ENCODE results near the gene ANXA3.
"Not testable (repeated sequence)": the region's sequence is repeated elsewhere in the genome, so short reads cannot be mapped to it uniquely, and the experiment has no call there.

The ANXA3 gene

GRCh38 chr4:78527555-78527954 lies 24.0 kb upstream of the ANXA3 start:
- H3K4me3 ChIP-seq (ENCODE audit: low read length), result no peak overlapping the region
- TF ChIP-seq ZNF274 (IDR thresholded peaks at IDR 0.05; ENCODE audit: low read depth, low read length), result no peak

- no peak for TF ChIP-seq ZNF274 (IDR thresholded peaks at IDR 0.05; ENCODE audit: low read depth, low read length)
- no peak overlapping the region for H3K4me3 ChIP-seq (ENCODE audit: low read length)
Observed at GRCh38 chr4:78528327-78528726, 23.2 kb upstream of the ANXA3 start.

- no peak for TF ChIP-seq ZNF274 (IDR thresholded peaks at IDR 0.05; ENCODE audit: low read depth, low read length)
- no peak overlapping the region for H3K4me3 ChIP-seq (ENCODE audit: low read length)
Observed at GRCh38 chr4:78529569-78530209, 21.9 kb upstream of the ANXA3 start.

GRCh38 chr4:78532046-78532445 lies 19.5 kb upstream of the ANXA3 start:
- H3K4me3 ChIP-seq (ENCODE audit: low read length), result no peak overlapping the region
- TF ChIP-seq ZNF274 (IDR thresholded peaks at IDR 0.05; ENCODE audit: low read depth, low read length), result no peak

GRCh38 chr4:78533854-78534253 lies 17.7 kb upstream of the ANXA3 start:
- TF ChIP-seq ZNF274 (IDR thresholded peaks at IDR 0.05; ENCODE audit: low read depth, low read length), result no peak
- H3K4me3 ChIP-seq (ENCODE audit: low read length), result no peak overlapping the region

- no peak for TF ChIP-seq ZNF274 (IDR thresholded peaks at IDR 0.05; ENCODE audit: low read depth, low read length)
Observed at GRCh38 chr4:78534286-78534955, 17.1 kb upstream of the ANXA3 start.

GRCh38 chr4:78542373-78542772 lies 9.2 kb upstream of the ANXA3 start:
- H3K4me3 ChIP-seq (ENCODE audit: low read length), result no peak overlapping the region
- no peak for TF ChIP-seq ZNF274 (IDR thresholded peaks at IDR 0.05; ENCODE audit: low read depth, low read length)

More at GRCh38 chr4:78534286-78534955, 17.1 kb upstream of the ANXA3 start:
- no peak overlapping the region for H3K4me3 ChIP-seq (ENCODE audit: low read length)

GRCh38 chr4:78543424-78544125 lies 8.0 kb upstream of the ANXA3 start:
- no peak for TF ChIP-seq ZNF274 (IDR thresholded peaks at IDR 0.05; ENCODE audit: low read depth, low read length)
- H3K4me3 ChIP-seq (ENCODE audit: low read length), result no peak overlapping the region

- no peak for TF ChIP-seq ZNF274 (IDR thresholded peaks at IDR 0.05; ENCODE audit: low read depth, low read length)
- no peak overlapping the region for H3K4me3 ChIP-seq (ENCODE audit: low read length)
Observed at GRCh38 chr4:78544678-78545077, 6.9 kb upstream of the ANXA3 start.

GRCh38 chr4:78545275-78546246 lies 6.0 kb upstream of the ANXA3 start:
- no peak for TF ChIP-seq ZNF274 (IDR thresholded peaks at IDR 0.05; ENCODE audit: low read depth, low read length)
- H3K4me3 ChIP-seq (ENCODE audit: low read length), result no peak overlapping the region

GRCh38 chr4:78547899-78548298 lies 3.7 kb upstream of the ANXA3 start:
- not testable (repeated sequence) for H3K4me3 ChIP-seq (ENCODE audit: low read length)

GRCh38 chr4:78548889-78549288 lies 2.7 kb upstream of the ANXA3 start:
- H3K4me3 ChIP-seq (ENCODE audit: low read length), result not testable (repeated sequence)

- peak overlapping the region; percentile 52 for H3K4me3 ChIP-seq (ENCODE audit: low read length)
- no peak for TF ChIP-seq ZNF274 (IDR thresholded peaks at IDR 0.05; ENCODE audit: low read depth, low read length)
Observed at GRCh38 chr4:78552389-78553042, 946 bp downstream of the ANXA3 start.

- no peak for TF ChIP-seq ZNF274 (IDR thresholded peaks at IDR 0.05; ENCODE audit: low read depth, low read length)
- no peak overlapping the region; the same call in 1 of the 2 replicates for H3K4me3 ChIP-seq (ENCODE audit: low read length)
Observed at GRCh38 chr4:78553043-78553396, 1.4 kb downstream of the ANXA3 start.

Data from GM08714 (cell line).